ENCODE measurements around the gene NUP210.
"Not testable (repeated sequence)": the region's sequence is repeated elsewhere in the genome, so short reads cannot be mapped to it uniquely, and the experiment has no call there.

The NUP210 gene

DNA sequence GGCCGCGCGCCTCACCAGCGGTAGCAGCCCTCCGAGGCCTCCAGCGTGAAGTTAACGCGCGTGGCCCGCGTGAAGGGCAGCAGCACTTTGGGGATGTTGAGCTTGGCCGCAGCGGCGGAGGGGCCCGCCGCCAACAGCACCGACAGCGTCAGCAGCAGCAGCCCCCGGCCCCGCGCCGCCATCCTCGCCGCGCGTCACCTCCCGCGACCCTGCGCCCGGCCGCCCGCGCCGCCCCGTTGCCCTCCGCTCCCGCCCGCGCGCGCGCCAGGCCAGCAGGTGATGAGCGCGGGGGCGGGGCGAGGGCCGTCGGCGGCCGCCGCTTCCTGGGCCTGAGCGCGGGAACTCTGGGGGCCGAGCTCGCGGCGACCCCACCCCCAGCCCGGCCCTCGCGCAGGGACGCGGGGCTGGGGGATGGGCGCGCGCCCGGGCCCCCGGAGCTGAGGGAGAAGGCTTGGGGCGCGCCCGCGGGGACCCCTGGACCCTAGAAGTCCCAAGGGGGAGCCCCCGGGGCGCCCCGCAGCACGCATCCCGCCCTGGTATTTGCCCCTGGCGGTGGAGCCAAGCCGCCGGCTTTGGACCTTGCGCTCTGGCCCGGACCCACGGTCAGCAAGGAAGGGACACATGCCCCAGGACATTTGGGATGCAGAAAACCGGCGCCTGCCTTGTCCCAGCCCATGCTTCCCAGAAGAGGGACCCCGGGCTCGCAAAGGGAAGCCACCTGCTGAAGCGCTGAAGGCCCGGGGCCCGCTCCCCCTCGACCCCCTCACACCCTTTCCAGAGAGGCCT is at the start of gene NUP210:
TSS of gene NUP210 (minus strand) at position 278 of the 786 bp plus-strand sequence. CDS start at position 182, 96 bp downstream.
- no peak for DNase-seq (ENCODE audit: low read depth in 2 of 2)

DNA sequence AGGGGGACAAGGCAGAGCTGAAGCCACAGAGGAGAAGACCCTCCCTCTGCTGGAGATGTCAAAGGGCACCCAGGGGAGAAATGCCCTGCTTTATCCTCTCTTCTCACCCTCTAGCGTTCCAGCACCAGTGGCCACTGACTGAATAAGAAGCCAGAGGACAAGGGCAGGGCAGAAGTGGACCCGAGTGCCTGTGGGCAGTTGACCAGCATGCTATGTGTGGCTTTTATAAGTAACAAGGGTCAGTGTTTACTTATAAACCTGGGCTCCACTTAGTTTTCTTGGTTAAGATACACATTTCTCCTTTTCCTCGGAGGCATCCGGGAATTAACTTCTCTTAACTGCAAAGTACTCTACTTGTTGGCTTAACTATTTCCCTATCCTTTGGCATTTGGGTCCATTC is 46.7 kb upstream of the NUP210 start:
- DNase-seq (ENCODE audit: low read depth in 2 of 2) = no peak

DNA sequence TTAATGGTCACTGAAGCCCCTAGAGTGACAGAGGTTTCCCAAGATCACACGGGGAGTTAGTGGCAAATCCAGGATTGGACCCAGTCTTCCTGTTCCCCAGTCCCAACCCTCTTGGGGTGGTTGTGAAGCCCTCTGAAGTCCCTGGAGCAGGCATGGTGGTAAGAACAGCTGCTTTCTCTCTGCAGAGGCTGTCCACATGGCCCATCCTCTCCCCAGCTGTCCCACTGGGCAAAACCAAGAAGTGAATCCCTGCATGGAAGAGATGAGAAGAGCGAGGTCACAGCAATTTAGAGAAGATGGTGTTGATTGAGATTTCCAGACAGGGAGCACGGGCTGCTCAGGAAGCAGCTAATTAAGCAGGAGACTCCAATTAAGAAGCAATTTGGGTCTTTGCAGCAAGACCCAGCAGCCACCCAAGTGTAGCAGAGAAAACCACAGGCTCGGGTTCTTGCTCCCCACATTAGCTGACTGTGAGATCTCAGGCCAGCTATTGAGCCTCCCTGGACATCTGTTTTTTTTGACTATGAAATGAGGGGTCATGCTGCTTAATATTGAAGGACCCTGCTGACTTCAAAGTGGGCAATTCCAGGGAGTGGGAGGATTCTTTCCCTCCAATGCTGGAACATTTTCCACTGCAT is 45.2 kb upstream of the NUP210 start:
- DNase-seq (ENCODE audit: low read depth in 2 of 2) = no peak

DNA sequence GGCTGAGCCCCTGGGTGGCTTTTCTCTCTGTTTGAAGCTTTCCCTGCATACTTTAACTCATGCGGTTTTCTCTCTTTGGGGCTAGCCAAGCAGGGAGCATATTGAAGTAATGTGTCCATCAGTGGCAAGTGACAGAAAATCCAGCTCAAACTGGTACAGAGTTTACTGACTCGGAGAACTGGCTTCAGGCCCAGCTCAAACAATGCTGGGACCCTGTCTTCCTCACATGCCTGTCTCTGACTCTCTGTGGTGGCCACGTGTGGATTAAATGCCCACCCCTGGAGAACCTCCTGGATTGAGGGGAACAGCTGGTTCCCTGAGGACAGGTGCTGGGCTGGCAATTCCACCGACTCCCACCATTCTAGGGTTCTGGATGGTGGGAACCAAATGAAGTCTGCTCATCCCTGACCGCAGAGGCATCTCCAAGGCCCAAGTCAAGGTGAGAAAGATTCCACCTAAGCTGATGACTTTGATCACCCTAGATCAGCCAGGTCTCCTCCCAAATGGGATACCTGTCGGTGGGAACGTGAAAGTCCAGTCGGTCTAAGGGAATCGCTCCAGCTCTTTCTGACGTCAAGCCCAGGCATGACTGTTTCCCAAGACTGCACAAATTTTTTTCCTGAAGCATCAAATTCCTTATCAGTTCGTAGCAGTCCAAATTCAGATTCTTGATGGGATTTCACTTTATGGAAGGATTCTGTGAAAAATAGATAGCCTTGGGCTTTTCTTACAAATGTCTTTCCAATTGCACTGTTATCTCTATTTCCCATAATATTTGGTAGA is 43.7 kb upstream of the NUP210 start:
- no peak for DNase-seq (ENCODE audit: low read depth in 2 of 2)

DNA sequence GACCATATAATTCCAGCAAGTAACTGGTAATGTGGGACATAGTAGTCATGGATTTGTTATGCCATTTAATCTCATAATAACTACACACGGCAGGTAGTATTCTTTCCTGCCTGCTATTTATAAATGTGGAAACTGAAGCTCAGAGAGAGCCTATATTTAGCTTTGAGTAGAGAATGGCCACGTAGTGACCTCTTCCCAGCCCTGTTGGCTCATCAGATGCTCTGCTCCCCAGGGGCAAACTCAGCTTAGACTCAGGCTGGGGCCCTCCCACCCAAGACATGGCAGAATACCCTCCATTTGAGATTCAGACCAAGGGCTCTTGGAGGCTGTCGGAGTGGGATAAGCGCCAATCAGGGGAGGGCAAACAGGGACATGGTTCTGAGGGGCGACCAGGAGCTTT is 42.7 kb upstream of the NUP210 start:
- no peak for DNase-seq (ENCODE audit: low read depth in 2 of 2)

DNA sequence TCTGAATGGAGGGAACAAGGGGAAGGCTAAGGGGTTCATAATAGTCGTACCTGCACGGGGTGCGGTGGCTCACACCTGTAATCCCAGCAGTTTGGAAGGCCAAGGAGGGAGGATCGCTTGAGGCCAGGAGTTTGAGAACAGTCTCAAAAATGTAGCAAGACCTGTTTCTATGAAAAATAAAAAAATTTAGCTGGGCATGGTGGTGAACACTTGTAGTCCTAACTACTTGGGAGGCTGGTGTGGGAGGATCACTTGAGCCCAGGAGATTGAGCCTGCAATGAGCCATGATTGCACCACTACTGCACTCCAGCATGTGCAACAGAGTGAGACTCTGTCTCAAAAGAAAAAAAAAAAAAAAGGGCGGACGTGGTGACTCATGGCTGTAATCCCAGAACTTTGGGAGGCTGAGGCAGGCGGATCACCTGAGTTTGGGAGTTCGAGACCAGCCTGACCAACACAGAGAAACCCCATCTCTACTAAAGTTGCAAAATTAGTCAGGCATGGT is 42.1 kb upstream of the NUP210 start:
- no peak for DNase-seq (ENCODE audit: low read depth in 2 of 2)

DNA sequence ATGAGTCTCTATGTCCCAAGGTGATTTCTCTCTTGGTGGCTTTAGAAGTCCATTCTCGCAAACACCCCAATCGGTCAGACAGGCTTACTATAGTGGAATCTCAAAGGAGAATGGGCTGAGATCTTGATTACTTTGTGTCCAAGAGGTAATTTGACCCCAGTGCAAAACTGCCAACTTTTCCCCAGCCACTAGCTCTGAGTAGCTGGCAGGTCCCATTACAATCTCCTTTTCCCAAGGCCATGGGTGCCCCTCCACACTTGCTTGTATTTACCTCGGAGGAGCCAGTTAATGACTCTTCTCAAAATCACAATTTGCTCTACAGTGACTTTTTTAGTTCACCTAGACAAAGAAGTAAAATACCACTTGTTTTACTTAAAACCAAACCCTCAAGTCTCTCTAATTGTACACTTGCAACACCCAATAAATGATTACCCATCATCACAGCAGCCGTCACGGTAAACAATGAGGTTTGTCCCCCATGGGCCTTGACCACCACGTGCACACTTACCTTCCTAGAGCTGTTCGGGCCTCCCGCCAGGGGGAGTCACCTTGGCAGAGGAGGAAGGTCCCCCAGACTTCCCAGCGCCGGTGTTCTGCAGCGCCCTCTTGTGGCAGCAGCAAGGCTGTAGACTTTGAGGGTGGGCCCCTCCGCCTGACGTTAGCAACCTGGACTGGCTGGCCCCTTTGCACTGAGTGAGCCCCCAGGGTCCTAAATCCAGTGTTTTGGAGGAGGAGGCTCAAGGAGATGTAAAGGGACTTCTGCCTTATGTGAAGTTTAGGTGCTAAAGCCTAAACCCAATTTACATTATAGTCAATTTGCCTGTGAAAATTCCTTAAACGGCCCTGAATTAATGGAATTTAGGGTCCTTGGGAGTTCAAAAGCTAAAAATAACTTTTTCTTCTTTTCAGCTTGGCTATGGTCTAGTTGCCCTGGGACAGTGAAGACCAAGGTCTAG is 41.3 kb upstream of the NUP210 start:
- no peak for DNase-seq (ENCODE audit: low read depth in 2 of 2)

DNA sequence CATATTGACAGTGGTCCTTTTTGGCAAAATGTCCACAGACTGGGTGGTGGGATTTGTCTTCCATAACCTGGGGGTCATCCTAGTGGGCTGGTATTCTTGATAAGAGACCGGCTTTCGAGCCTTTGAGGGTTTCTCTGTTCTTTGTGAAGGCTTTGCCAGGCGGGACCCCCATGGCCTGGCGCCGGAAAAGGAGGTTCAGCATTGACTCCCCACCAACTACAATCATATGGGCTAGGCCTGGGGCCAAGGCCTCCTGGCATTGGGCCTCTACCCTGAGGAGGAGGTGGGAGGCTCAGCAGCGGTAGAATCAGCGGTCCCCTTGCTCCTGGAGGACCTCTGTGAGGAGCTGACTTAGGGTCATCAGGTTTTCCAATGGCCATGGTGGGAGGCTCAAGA is 40.2 kb upstream of the NUP210 start:
- no peak for DNase-seq (ENCODE audit: low read depth in 2 of 2)

DNA sequence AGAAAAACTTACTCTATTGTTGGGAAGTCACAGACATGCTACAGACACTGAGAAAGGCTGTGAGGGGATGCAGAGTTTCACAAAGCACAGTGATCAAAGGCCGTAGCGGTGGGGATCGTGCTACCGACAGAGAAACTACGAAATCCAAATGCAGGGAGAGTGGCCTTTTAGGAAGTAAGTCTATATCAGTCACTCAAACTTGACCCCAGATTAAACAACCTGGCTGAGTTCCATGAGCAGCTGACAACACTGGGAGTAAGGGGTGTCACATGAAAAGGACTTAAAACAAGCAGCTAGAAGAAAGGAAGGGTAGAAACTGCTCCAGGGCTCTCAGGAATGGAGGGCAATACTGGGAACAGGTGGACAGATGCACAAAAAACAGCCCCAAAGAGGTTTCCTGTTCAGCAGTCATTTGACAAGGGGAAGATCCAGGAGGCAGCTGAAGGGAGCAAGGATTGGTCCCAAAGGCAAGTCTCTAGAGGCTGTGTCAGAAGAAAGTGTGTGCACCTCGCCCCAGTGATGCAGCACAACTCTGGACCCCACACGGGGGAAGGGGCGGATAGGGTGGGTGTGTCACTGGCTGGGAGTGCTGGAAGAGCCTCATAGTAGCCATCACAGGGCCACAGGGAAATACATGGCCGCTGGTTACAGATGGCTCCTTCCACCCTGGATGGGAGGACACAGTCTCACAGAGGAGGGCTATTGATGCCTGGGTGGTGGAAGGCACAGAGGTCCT is 39.7 kb upstream of the NUP210 start:
- DNase-seq (ENCODE audit: low read depth in 2 of 2) = no peak

DNA sequence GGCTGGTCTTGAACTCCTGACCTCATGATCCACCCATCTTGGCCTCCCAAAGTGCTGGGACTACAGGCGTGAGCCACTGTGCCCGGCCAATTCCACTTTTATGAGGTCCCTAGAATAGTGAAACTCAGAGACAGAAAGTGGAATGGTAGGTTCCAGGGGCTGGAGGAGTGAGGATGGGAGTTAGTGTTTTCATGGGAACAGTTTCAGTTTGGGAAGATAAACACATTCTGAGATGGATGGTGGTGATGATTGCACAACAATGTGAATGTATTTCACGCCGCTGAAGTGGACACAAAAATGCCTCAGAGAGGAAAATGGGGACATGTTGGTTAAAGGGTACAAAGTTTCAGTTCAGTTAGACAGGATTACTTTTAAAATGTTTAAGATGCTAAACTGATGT is 37.5 kb upstream of the NUP210 start:
- no peak for DNase-seq (ENCODE audit: low read depth in 2 of 2)

DNA sequence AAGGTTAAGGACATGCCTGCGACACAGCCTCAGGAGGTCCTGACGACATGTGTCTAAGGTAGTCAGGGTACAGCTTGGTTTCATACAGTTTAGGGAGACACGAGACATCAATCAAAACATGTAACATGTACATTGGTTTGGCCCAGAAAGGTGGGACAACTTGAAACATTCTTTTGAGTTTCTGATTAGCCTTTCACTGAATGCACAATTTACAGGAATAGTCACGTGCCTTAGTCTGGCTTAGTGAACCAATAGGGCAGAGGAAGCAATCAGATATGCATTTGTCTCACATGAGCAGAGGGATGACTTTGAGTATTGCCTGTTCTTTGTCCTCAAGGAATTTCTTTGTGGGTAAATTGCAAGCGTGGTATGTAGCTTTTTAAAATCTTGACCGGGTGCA is 35.5 kb upstream of the NUP210 start:
- DNase-seq (ENCODE audit: low read depth in 2 of 2) = no peak

DNA sequence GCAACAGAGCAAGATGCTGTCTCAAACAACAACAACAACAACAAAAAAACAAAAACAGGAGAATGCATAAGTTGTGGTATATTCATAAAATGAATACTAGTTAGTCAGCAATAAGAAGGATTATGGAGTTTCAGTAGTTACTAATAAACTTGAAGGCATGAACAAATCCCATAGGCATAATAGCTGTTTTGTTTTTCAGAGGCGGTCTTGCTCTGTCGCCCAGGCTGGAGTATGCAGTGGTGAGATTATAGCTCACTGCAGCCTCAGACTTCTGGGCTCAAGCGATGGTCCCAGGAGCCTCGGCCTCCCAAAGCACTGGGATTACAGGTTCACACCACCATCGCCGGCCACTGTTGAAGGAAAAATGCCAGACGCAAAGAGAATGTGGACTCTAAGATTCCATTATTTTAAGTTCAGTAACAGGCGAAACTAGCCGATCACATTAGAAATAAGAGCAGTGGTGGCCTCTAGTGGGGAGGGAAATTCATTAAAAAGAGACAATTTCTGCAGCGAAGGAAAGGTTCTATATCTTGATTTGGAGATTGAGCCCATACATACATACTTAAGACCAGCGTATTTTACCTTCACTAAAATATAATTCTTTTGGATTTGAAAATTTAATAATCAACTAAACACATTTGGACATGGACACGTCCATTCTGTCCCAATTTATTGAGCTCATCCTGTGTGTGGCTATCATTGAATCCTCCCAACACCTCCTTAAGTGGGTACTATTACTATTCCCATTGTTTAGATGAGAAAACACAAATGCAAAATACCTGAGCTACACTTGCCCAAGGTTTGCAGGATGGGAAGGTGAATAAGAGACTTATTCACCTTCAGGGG is 32.6 kb upstream of the NUP210 start:
- peak in 1 of 2 experiments; percentile 20 for DNase-seq (ENCODE audit: low read depth in 2 of 2)

DNA sequence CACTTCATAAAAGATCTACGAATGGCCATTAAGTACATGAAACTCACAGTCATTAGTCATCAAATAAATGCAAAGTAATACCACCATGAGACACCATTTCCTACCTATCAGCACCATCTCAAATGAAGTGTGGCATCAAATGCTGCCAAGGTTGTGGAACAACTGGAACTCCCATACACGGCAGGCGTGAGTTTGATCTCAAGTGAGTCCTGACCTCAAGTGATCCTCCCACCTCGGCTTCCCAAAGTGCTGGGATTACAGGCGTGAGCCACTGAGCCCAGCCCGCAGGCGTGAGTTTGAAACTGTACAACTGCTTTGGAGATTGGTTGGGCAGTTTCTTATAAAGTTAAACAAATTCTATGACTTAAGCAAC is 31.2 kb upstream of the NUP210 start:
- no peak for DNase-seq (ENCODE audit: low read depth in 2 of 2)

DNA sequence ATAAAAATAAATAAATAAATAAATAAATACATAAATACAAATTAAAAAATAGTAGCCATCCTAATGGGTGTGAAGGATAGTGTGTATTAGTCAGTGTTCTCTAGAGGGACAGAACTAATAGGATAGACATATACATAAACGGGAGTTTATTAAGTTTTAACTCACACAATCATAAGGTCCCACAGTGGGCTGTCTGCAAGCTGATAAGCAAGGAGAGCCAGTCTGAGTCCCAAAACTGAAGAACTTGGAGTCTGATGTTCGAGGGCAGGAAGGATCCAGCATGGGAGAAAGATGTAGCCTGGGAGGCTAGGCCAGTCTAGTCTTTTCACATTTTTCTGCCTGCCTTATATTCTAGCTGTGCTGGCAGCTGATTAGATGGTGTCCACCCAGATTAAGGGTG is 22.8 kb upstream of the NUP210 start:
- DNase-seq (ENCODE audit: low read depth in 2 of 2) = not testable (repeated sequence)

DNA sequence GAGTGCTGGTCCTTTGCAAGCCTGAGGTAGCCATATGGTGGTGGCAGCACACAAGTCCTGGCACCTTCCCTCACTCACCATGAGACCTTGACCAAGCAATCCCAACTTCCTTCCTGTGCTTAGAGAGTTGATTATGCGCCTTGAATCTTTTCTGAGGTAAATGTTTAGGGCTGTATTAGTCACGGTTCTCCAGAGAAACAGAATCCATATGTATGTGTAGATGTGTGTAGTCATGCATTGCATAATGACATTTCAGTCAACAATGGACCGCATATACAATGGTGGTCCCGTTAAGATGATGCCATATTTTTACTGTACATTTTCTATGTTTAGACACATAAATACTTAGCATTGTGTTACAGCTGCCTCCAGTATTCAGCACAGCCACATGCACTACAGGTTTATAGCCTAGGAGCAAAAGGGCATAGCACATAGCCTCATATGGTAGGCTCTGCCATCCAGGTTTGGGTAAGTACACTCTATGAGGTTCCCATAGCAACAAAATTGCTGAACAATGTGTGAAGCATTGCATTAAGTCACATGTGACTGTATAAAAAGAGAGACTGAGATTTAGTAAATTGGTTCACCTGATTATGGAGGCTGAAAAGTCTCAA is 20.2 kb upstream of the NUP210 start:
- no peak for DNase-seq (ENCODE audit: low read depth in 2 of 2)

DNA sequence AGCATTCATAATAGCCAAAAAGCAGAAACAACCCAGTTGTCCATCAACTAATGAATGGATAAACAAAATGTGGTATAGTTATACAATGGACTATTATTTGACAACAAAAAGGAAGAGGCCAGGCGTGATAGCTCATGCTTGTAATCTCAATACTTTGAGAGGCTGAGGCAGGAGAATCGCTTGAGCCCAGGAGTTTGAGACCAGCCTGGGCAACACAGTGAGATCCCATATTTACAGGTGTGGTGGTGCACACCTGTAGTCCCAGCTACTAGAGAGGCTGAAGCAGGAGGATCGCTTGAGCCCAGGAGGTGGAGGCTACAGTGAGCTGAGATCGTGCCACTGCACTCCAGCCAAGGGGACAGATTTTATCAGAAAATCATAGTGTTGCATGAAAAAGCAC is 16.1 kb upstream of the NUP210 start:
- not testable (repeated sequence) for DNase-seq (ENCODE audit: low read depth in 2 of 2)

DNA sequence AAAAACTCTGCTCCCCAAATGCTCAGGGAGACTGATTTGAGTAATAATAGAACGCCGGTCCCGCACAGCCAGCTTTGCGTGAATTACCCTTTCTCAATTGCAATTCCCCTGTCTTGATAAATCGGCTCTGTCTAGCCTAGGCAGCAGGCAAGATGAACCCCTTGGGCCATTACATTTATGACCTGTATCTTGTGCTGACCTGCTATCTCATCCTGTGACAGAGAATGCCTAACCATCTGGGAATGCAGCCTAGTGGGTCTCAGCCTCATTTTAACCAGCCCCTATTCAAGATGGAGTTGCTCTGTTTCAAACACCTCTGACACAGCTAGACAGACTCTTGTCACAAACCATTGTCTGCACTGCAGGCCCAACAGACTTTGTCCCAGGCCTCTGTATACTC is 13.8 kb upstream of the NUP210 start:
- DNase-seq (ENCODE audit: low read depth in 2 of 2) = no peak

DNA sequence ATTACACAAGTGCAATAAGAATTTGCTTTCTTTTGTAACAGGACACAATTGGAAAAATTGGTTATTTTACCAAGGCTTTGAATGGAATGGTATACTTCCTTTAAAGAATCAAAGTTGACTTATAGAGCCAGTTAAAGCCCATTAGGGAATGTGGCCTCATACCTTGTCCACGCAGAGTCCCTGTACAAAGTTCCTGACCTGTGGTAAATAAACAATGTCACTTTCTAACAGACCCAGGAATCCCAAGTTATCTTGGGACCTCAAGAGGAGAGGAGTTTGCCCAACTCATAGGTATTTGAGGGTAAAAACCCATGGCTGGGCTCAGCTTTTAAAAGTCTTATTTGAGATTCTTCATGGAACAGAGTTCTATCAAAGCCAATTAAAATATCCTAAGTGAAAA is 12.0 kb upstream of the NUP210 start:
- DNase-seq (ENCODE audit: low read depth in 2 of 2) = no peak

DNA sequence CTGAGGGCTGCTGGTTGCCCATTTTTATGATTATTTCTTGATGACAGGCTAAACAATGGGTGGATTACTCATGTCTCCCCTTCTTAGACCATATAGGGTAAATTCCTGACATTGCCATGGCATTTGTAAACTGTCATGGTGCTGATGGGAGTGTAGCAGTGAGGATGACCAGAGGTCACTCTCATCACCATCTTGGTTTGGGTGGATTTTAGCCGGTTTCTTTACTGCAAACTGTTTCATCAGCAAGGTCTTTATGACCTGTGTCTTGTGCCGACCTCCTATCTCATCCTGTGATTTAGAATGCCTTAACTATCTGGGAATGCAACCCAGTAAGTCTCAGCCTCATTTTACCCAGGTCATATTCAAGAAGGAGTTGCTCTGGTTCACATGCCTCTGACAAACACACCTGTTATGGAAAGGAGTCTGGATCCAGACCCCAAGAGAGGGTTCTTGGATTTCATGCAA is 10.3 kb upstream of the NUP210 start:
- not testable (repeated sequence) for DNase-seq (ENCODE audit: low read depth in 2 of 2)
